GM23338 (cell line): ENCODE data around the gene OAS1. TPM values are rescaled to one million over a fixed set of nuclear protein-coding genes. Genes with fewer than 3 reads are reported as not detected.
A peak's percentile ranks its signal among the peaks of the same experiment; 100 is the strongest.

ENCODE experiments used
- ATAC-seq: fragments of 200-7000 bp; cut with Tn5 transposase; 3 replicates; pipeline ENCODE4 v1.9.1; 2020
- DNase-seq: peaks from one replicate; pipeline ENCODE4 v3.0.0-alpha.2; 2015; ENCODE audit warnings: low spot score
- H2AFZ ChIP-seq: fragments of 200-600 bp; sonication (generic); 2 replicates; pipeline ENCODE4 v1.8.0; 2016; ENCODE audit warnings: antibody characterized with exemption, mild to moderate bottlenecking, moderate library complexity
- H3F3A ChIP-seq: fragments of 200-600 bp; sonication (generic); replicated peaks from 2 replicates; pipeline ENCODE4 v1.8.0; 2017; ENCODE audit warnings: antibody characterized with exemption, mixed run types, low read depth
- H3K27ac ChIP-seq: fragments of 200-600 bp; sonication (generic); 2 replicates; pipeline ENCODE4 v1.6.1; 2016; ENCODE audit warnings: low read depth
- H3K27me3 ChIP-seq: fragments of 200-600 bp; sonication (generic); 2 replicates; pipeline ENCODE4 v1.8.0; 2016; ENCODE audit warnings: mild to moderate bottlenecking, mixed run types, moderate library complexity; ENCODE audit not compliant: insufficient read depth
- H3K36me3 ChIP-seq: fragments of 200-600 bp; sonication (generic); 2 replicates; pipeline ENCODE4 v1.8.0; 2016; ENCODE audit warnings: mild to moderate bottlenecking; ENCODE audit not compliant: insufficient read depth
- H3K4me1 ChIP-seq: fragments of 200-600 bp; sonication (generic); 2 replicates; pipeline ENCODE4 v1.8.0; 2016; ENCODE audit warnings: mild to moderate bottlenecking, moderate library complexity; ENCODE audit not compliant: insufficient read depth
- H3K4me2 ChIP-seq: fragments of 200-600 bp; sonication (generic); 2 replicates; pipeline ENCODE4 v1.7.1; 2017; ENCODE audit warnings: mixed run types
- H3K4me3 ChIP-seq: fragments of 200-600 bp; sonication (generic); 2 replicates; pipeline ENCODE4 v1.6.1; 2016; ENCODE audit warnings: mixed run types
- H3K79me2 ChIP-seq: fragments of 200-600 bp; sonication (generic); replicated peaks from 2 replicates; pipeline ENCODE4 v1.8.0; 2017; ENCODE audit warnings: mild to moderate bottlenecking; ENCODE audit not compliant: insufficient read depth
- H3K9me2 ChIP-seq: fragments of 200-600 bp; sonication (generic); 2 replicates; pipeline ENCODE4 v1.8.0; 2017; ENCODE audit not compliant: insufficient read depth
- H4K20me1 ChIP-seq: fragments of 200-600 bp; sonication (generic); replicated peaks from 2 replicates; pipeline ENCODE4 v1.8.0; 2017; ENCODE audit warnings: mild to moderate bottlenecking; ENCODE audit not compliant: insufficient read depth
- H3K27ac Mint-ChIP-seq: 2 replicates; pipeline ENCODE4 v1.8.0; 2020; ENCODE audit warnings: inconsistent platforms, mild to moderate bottlenecking, moderate library complexity, mixed read lengths
- H3K27me3 Mint-ChIP-seq: 3 replicates; pipeline ENCODE4 v1.8.0; 2022; ENCODE audit warnings: low read depth, mild to moderate bottlenecking, moderate library complexity, mixed read lengths, inconsistent platforms; ENCODE audit not compliant: insufficient read depth, poor library complexity
- H3K36me3 Mint-ChIP-seq: 3 replicates; pipeline ENCODE4 v1.8.0; 2021; ENCODE audit warnings: low read depth, mild to moderate bottlenecking, inconsistent platforms, moderate library complexity, mixed read lengths
- H3K4me1 Mint-ChIP-seq: 3 replicates; pipeline ENCODE4 v1.8.0; 2020; ENCODE audit warnings: mild to moderate bottlenecking, inconsistent platforms, mixed read lengths
- H3K4me3 Mint-ChIP-seq: 3 replicates; pipeline ENCODE4 v1.8.0; 2021; ENCODE audit warnings: moderate library complexity, mild to moderate bottlenecking, inconsistent platforms, mixed read lengths
- H3K9me3 Mint-ChIP-seq: 3 replicates; pipeline ENCODE4 v1.8.0; 2020; ENCODE audit warnings: moderate library complexity, mild to moderate bottlenecking, inconsistent platforms, mixed read lengths
- CREB1 ChIP-seq: fragments of 250-450 bp; sonication (Bioruptor Pico); IDR thresholded peaks from 2 replicates; pipeline ENCODE4 v1.5.0; 2020; ENCODE audit warnings: low read depth, mild to moderate bottlenecking, moderate library complexity
- ETS1 ChIP-seq: IDR thresholded peaks from 2 replicates; pipeline ENCODE4 v1.6.1; 2016; ENCODE audit warnings: antibody characterized with exemption
- EZH2 ChIP-seq: fragments of 200-600 bp; sonication (generic); IDR thresholded peaks from one replicate; pipeline ENCODE4 v1.8.0; 2017; ENCODE audit warnings: antibody characterized with exemption, mild to moderate bottlenecking, low read depth; ENCODE audit not compliant: unreplicated experiment
- EZH2phosphoT487 ChIP-seq: fragments of 200-600 bp; sonication (generic); IDR thresholded peaks from one replicate; pipeline ENCODE4 v1.8.1; 2018; ENCODE audit warnings: antibody characterized with exemption; ENCODE audit not compliant: unreplicated experiment
- POLR2AphosphoS5 ChIP-seq: IDR thresholded peaks from 2 replicates; pipeline ENCODE4 v1.6.1; 2016; ENCODE audit warnings: antibody characterized with exemption, low read depth
- ZNF462 ChIP-seq: fragments of 250-450 bp; sonication (Bioruptor Pico); IDR thresholded peaks from 2 replicates; pipeline ENCODE4 v1.5.0; 2020; ENCODE audit warnings: mild to moderate bottlenecking, moderate library complexity
- polyA plus RNA-seq: library from polyadenylated mRNA; unstranded; fragments of >200 nt; fragmentation: Nextera tagmentation; extraction: Ambion mirVana; gene quantifications from 2 replicates; pipeline ENCODE4 v1.2.1, GENCODE V29; 2016
- total RNA-seq: library from RNA; depleted of rRNA; stranded (reverse); fragments of >200 nt; shearing (Covaris generic); gene quantifications from 2 replicates; pipeline ENCODE4 v1.2.3, GENCODE V29; 2014
- TF ChIP-seq, protein P1 (sequence below): IDR thresholded peaks from one replicate; pipeline ENCODE4 v1.6.1; 2018; ENCODE audit warnings: antibody characterized with exemption; ENCODE audit not compliant: unreplicated experiment
- TF ChIP-seq, protein P2 (sequence below), 2 experiments: fragments of 200-600 bp in 1 of 2; sonication (generic) in 1 of 2; conservative IDR thresholded peaks; 2 replicates each; pipeline versions ENCODE4 v1.5.1 to v1.6.1; 2016 to 2017; ENCODE audit warnings: antibody characterized with exemption in 2 of 2, low read depth in 2 of 2, mild to moderate bottlenecking in 2 of 2, moderate library complexity in 1 of 2

The OAS1 gene
- total and polyA plus RNA-seq, 2 experiments from 2014 or later = not detected

DNA sequence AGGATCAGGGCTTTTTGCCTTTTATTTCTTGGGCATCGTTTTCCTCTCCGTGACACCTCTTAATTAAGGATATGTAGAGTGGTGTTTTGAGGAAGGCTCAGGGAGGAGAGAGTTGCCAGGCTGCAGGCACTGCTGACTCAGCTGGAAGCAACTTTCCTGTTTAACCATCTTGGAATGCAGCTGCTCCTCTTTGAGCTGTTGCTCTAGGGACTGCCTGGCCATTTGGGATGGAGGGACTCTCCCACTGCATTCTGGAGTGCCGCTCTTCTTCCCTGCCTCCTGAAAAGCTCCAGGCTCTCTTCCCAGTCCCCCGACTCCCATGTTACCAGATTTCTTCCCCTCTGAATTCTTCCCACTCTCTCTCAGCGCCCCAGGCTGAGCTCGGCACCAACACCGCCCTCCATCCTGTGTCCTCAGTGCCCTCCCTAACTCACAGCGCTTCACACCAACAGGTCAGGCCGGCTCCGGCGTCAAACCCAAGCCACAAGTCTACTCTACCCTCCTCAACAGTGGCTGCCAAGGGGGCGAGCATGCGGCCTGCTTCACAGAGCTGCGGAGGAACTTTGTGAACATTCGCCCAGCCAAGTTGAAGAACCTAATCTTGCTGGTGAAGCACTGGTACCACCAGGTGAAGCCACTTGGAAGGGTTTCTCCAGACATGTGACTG lies 37.4 kb downstream of the OAS1 start:
- no peak overlapping the region for H3K27ac ChIP-seq
- peaks cover 2% of the 10 kb centered on the region; the same call in 1 of the 3 replicates for H3K4me1 Mint-ChIP-seq
- peak; percentile 69 for ATAC-seq
- no peaks in the 10 kb centered on the region for H3K79me2 ChIP-seq
- TF ChIP-seq EZH2 (no peak), CREB1 (no peak), POLR2AphosphoS5 (no peak), EZH2phosphoT487 (no peak), ZNF462 (no peak), ETS1 (no peak)
- TF ChIP-seq, protein P1, sequence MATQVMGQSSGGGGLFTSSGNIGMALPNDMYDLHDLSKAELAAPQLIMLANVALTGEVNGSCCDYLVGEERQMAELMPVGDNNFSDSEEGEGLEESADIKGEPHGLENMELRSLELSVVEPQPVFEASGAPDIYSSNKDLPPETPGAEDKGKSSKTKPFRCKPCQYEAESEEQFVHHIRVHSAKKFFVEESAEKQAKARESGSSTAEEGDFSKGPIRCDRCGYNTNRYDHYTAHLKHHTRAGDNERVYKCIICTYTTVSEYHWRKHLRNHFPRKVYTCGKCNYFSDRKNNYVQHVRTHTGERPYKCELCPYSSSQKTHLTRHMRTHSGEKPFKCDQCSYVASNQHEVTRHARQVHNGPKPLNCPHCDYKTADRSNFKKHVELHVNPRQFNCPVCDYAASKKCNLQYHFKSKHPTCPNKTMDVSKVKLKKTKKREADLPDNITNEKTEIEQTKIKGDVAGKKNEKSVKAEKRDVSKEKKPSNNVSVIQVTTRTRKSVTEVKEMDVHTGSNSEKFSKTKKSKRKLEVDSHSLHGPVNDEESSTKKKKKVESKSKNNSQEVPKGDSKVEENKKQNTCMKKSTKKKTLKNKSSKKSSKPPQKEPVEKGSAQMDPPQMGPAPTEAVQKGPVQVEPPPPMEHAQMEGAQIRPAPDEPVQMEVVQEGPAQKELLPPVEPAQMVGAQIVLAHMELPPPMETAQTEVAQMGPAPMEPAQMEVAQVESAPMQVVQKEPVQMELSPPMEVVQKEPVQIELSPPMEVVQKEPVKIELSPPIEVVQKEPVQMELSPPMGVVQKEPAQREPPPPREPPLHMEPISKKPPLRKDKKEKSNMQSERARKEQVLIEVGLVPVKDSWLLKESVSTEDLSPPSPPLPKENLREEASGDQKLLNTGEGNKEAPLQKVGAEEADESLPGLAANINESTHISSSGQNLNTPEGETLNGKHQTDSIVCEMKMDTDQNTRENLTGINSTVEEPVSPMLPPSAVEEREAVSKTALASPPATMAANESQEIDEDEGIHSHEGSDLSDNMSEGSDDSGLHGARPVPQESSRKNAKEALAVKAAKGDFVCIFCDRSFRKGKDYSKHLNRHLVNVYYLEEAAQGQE = no peak
- TF ChIP-seq, protein P2, sequence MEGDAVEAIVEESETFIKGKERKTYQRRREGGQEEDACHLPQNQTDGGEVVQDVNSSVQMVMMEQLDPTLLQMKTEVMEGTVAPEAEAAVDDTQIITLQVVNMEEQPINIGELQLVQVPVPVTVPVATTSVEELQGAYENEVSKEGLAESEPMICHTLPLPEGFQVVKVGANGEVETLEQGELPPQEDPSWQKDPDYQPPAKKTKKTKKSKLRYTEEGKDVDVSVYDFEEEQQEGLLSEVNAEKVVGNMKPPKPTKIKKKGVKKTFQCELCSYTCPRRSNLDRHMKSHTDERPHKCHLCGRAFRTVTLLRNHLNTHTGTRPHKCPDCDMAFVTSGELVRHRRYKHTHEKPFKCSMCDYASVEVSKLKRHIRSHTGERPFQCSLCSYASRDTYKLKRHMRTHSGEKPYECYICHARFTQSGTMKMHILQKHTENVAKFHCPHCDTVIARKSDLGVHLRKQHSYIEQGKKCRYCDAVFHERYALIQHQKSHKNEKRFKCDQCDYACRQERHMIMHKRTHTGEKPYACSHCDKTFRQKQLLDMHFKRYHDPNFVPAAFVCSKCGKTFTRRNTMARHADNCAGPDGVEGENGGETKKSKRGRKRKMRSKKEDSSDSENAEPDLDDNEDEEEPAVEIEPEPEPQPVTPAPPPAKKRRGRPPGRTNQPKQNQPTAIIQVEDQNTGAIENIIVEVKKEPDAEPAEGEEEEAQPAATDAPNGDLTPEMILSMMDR (conservative IDR thresholded peaks at IDR 0.05; ENCODE audit: low read depth in 2 of 2) = no peak
- no peak overlapping the region for H3K27ac Mint-ChIP-seq
- no peak overlapping the region for H3K4me3 Mint-ChIP-seq
- no peaks in the 10 kb centered on the region for H4K20me1 ChIP-seq
- H3K4me3 ChIP-seq = no peak overlapping the region
- H3K9me2 ChIP-seq = no peaks in the 10 kb centered on the region
- H3F3A ChIP-seq = no peaks in the 10 kb centered on the region
- H3K4me1 ChIP-seq = no peaks in the 10 kb centered on the region
- no peaks in the 10 kb centered on the region for H3K36me3 ChIP-seq
- H3K9me3 Mint-ChIP-seq = no peaks in the 10 kb centered on the region
- peak; percentile 24 for DNase-seq
- H3K27me3 Mint-ChIP-seq = peaks cover 9% of the 10 kb centered on the region
- H2AFZ ChIP-seq = peak overlapping the region; percentile 88
- H3K36me3 Mint-ChIP-seq = no peaks in the 10 kb centered on the region
- H3K27me3 ChIP-seq = peaks cover 5% of the 10 kb centered on the region; the same call in 1 of the 2 replicates
- H3K4me2 ChIP-seq = no peak overlapping the region
